Renal cortex interstitium (tissue), 15 donors: ENCODE data around the gene CERS6. TPM values are rescaled to one million over a fixed set of nuclear protein-coding genes. Genes with fewer than 3 reads are reported as not detected.
"Not testable (repeated sequence)": the region's sequence is repeated elsewhere in the genome, so short reads cannot be mapped to it uniquely, and the experiment has no call there.

ENCODE experiments used
- DNase-seq, 11 donors: peaks; one replicate each; pipeline ENCODE4 v3.0.0-alpha.2; 2013; ENCODE audit warnings: low read depth in 9 of 11, low spot score in 4 of 11; ENCODE audit errors: extremely low read depth in 1 of 11
- long read RNA-seq, 16 experiments: transcript quantifications; one replicate each; lab custom pipeline, GENCODE V29; 2026
- polyA plus RNA-seq, 3 donors: library from polyadenylated mRNA; unstranded; fragments of 120-200 nt; gene quantifications; one replicate each; pipeline ENCODE4 v1.2.1, GENCODE V29; 2013; ENCODE audit not compliant: insufficient read length in 3 of 3

CERS6 gene
- polyA plus RNA-seq = 10 to 100 TPM; 44.2 to 54.8 (median 47.0) TPM
- long read RNA-seq, donor 1, full-length matches to known transcripts = 8 of 8 reads
- long read RNA-seq, donor 1, partial matches to known transcripts = 0 of 8 reads
- long read RNA-seq, donor 1, other reads (novel, unspliced or antisense) = 0 of 8 reads
- long read RNA-seq, donor 2, full-length matches to known transcripts = 12 of 12 reads
- long read RNA-seq, donor 2, partial matches to known transcripts = 0 of 12 reads
- long read RNA-seq, donor 2, other reads (novel, unspliced or antisense) = 0 of 12 reads
- long read RNA-seq, donor 3, full-length matches to known transcripts = 16 of 27 reads
- long read RNA-seq, donor 3, partial matches to known transcripts = 11 of 27 reads
- long read RNA-seq, donor 3, other reads (novel, unspliced or antisense) = 0 of 27 reads
- long read RNA-seq, donor 4, full-length matches to known transcripts = 9 of 9 reads
- long read RNA-seq, donor 4, partial matches to known transcripts = 0 of 9 reads
- long read RNA-seq, donor 4, other reads (novel, unspliced or antisense) = 0 of 9 reads
- long read RNA-seq, donor 5 = 0 reads
- long read RNA-seq, donor 6, full-length matches to known transcripts = 14 of 24 reads
- long read RNA-seq, donor 6, partial matches to known transcripts = 10 of 24 reads
- long read RNA-seq, donor 6, other reads (novel, unspliced or antisense) = 0 of 24 reads
- long read RNA-seq, donor 7, full-length matches to known transcripts = 16 of 26 reads
- long read RNA-seq, donor 7, partial matches to known transcripts = 10 of 26 reads
- long read RNA-seq, donor 7, other reads (novel, unspliced or antisense) = 0 of 26 reads
- long read RNA-seq, donor 8, full-length matches to known transcripts = 21 of 34 reads
- long read RNA-seq, donor 8, partial matches to known transcripts = 13 of 34 reads
- long read RNA-seq, donor 8, other reads (novel, unspliced or antisense) = 0 of 34 reads
- long read RNA-seq, donor 9, full-length matches to known transcripts = 16 of 16 reads
- long read RNA-seq, donor 9, partial matches to known transcripts = 0 of 16 reads
- long read RNA-seq, donor 9, other reads (novel, unspliced or antisense) = 0 of 16 reads
- long read RNA-seq, donor 10, full-length matches to known transcripts = 4 of 17 reads
- long read RNA-seq, donor 10, partial matches to known transcripts = 13 of 17 reads
- long read RNA-seq, donor 10, other reads (novel, unspliced or antisense) = 0 of 17 reads
- long read RNA-seq, donor 11, full-length matches to known transcripts = 13 of 20 reads
- long read RNA-seq, donor 11, partial matches to known transcripts = 7 of 20 reads
- long read RNA-seq, donor 11, other reads (novel, unspliced or antisense) = 0 of 20 reads
- long read RNA-seq, donor 12, full-length matches to known transcripts = 5 of 5 reads
- long read RNA-seq, donor 12, partial matches to known transcripts = 0 of 5 reads
- long read RNA-seq, donor 12, other reads (novel, unspliced or antisense) = 0 of 5 reads
- long read RNA-seq, donor 13, full-length matches to known transcripts = 31 of 44 reads
- long read RNA-seq, donor 13, partial matches to known transcripts = 13 of 44 reads
- long read RNA-seq, donor 13, other reads (novel, unspliced or antisense) = 0 of 44 reads
- long read RNA-seq, donor 14, full-length matches to known transcripts = 13 of 22 reads
- long read RNA-seq, donor 14, partial matches to known transcripts = 9 of 22 reads
- long read RNA-seq, donor 14, other reads (novel, unspliced or antisense) = 0 of 22 reads
- long read RNA-seq, donor 15, full-length matches to known transcripts = 2 of 10 reads
- long read RNA-seq, donor 15, partial matches to known transcripts = 8 of 10 reads
- long read RNA-seq, donor 15, other reads (novel, unspliced or antisense) = 0 of 10 reads
- long read RNA-seq, donor 16, full-length matches to known transcripts = 36 of 52 reads
- long read RNA-seq, donor 16, partial matches to known transcripts = 16 of 52 reads
- long read RNA-seq, donor 16, other reads (novel, unspliced or antisense) = 0 of 52 reads

DNA sequence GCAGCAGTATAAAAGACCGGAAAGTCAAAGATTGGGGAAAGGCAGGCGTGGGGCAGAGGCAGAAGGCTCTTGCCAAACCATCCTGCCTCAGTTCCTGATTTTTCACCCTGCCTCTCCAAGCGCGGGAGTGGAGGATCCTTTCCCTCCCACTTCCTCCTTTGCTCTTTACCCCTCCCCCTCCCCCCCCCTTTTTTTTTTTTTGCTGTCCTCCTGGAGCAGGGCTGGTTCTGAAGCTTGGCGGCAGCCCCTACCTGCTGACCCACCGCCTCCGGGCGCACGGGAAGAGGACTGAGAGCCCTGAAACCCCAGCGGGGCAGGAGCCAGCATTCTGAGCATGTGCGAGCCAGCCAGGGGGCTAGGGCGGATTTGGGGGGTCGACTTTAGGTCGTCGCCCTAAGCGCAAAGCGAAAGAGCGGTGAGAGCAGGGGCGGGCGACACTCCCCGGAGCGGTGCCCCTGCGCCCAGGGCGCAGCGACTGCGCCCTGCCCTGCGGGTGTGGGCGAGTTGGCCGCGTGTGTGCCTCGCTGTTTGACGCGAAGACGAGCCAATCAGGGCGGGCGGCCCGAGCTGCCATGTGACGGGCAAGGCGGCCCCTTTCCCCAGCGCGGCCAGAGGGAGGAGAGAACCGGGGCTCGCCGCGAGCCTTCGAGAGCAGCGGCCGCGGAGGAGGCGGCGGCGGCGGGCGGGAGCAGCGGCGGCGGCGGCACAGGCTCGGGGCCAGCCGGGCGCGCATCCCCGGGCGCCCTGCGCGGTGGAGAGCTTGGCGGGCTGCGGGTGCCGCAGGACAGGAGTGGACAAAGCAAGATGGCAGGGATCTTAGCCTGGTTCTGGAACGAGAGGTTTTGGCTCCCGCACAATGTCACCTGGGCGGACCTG lies at the start of gene CERS6:
Gene CERS6 (plus strand): TSS at position 628 of the 876 bp plus-strand sequence. CDS start 177 bp downstream, at position 805.
- peak in 10 of 11 donors; percentile 69 to 93 (median 87) for DNase-seq

GRCh38 chr2:168412301-168412700 lies 43.8 kb upstream of the CERS6 start:
- DNase-seq = not testable (repeated sequence)

GRCh38 chr2:168413101-168413500 lies 43.0 kb upstream of the CERS6 start:
- not testable (repeated sequence) for DNase-seq

DNA sequence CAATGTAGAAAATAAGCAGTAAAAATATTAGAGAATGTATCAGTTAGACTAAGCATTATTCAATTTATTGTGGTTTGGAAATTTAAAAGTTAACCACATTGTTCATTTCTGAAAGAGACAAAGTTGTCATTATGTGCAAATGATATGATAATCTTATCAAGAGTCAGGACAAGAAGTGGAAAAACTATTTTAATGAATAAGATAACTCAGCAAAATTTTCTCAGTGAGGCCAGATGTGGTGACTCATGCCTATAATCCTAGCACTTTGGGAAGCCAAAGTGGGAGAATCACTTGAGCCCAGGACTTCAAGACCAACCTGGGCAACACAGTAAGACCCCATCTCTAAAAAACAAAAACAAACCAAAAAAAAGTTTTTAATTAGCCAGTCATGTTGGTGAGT lies 39.5 kb upstream of the CERS6 start:
- no peak for DNase-seq

DNA sequence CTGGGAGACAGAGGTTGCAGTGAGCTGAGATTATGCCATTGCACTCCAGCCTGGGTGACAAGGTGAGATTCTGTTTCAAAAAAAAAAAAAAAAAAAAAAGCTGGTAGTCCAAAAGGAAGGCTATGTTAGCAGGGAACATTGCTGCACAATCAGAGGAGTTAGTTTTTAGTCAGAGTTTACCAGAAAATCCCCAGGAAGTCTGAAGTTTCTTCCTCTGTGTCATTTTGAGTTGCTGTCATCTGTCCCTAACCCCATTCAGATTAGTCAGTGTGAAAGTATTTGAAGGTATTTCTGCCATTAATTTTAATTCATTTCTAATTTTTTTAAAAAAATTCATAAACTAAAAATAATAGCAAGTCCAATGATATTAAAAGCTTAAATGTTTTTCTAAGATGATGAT lies 33.5 kb upstream of the CERS6 start:
- DNase-seq = no peak

- no peak for DNase-seq
Measured at GRCh38 chr2:168424112-168424951, 31.7 kb upstream of the CERS6 start.

DNA sequence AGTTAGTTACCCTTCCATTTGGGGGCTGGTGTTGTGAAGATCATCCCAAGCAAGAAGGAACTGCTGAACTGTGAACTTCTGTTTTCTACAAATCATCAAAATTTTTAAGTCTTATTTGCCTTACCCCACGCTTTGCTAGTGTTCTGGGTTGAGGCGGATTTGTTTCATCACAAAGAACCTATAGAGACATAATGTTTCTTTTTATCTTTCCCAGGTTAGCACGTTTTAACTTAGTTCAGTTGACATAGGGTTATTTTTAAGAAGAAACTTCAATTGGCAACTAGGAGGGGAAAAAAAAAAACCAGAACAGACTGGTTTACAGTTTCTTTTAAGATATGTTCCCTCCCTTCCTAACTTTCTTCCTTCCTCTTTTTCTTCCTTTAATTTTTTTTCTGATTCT lies 31.1 kb upstream of the CERS6 start:
- DNase-seq = no peak

DNA sequence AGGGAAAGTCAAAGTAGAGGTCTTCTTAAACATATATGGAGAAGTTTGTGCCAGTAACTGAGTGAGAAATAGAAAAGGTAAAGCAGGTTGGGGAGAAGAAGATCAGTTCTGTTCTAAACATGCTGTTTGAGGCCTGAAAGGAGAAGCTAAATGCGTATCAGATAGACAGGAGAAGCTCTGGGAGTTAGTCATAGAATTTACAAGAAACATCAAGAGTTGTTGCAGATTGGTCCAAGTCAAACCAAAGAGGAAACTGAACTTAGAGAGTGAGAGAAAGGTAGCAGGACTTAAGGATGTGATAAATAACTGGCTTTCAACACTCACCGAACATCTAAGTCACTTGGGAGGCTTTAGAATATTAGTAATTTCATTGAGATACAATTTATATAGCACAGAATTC lies 29.2 kb upstream of the CERS6 start:
- no peak for DNase-seq

DNA sequence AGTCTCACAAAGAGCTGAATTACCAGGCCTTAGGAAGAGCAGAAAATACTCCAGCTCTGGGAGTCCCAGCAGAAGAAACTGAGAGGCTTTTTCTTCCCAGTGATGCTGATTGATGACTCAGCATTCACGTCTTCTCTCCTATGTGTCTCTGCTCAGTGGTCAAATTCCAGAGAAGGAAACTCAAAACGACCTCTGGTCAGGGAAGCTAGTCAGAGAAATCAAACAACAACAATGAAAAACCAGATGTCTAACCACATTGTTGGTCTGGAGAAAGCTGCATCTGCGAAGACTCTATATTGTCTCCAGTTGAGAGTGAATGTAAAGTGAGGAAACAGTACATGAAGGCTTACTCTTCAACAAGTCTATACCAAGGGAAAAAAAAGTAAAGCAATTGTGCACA lies 28.6 kb upstream of the CERS6 start:
- DNase-seq = peak in 3 of 11 donors; percentile 12 to 23 (median 20)

DNA sequence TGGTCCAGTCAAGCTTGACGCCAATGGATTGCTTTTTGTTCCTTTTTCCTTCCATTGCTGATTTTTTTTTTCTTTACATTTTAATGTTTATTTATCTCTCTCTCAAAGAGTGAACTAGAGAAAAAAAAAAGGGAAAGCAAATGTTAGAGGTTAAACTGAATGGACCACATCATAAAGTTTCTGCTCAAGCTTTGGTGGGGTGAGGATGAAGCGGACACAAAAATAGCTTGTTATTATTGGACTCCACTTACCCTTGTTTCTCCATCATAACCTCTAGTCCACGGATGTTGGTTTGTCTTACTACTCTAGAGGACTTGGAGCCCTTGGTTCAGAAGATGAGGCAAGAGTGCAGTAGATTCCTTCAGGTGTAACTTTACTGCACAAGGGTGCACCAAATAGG lies 27.6 kb upstream of the CERS6 start:
- no peak for DNase-seq

GRCh38 chr2:168429988-168430387 lies 26.1 kb upstream of the CERS6 start:
- no peak for DNase-seq

DNA sequence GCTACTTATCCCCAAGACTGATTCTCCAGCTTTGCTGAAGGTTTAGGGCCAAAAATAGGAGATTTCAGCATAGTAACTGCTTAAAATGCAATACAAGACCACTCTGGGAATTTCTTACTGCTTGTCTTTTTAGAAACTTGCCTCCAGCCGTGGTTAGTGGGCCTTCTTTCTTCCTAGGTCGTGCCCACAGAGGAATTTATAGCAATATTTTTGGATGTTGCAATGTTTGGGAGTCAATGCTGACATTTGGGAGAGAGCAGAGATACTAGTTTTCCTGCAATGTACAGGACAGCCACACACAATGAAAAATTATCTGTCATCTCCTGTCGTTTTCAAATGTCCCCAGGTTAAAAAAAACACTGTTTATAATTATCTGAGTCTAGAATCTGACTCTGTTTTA lies 25.6 kb upstream of the CERS6 start:
- DNase-seq = no peak

- DNase-seq = no peak
Measured at GRCh38 chr2:168431301-168432024, 24.6 kb upstream of the CERS6 start.

DNA sequence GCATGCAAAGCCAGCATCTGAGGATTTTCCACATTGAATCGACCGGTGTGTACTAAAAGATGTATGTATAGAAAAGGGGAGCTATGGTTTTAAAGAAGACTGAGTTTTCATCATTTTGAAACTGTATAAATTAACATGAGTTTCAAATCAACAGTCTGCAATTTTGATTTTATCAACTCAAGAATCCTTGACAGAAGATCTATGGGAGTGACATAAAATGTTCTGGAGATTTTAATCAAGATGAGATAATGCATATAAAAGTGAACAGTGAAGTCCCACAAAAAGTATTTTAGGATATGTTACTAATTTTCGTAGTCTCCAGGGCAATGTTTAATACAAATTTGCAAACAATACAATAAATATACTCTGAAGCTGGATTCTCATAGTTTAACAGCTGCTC lies 24.0 kb upstream of the CERS6 start:
- DNase-seq = no peak

- DNase-seq = no peak
Measured at GRCh38 chr2:168432565-168433186, 23.4 kb upstream of the CERS6 start.
